Measurements from ENCODE around the gene ZBTB44. TPM values are rescaled to one million over a fixed set of nuclear protein-coding genes. Genes with fewer than 3 reads are reported as not detected.

The ZBTB44 gene
- total and polyA plus RNA-seq, 2 experiments from 2014 or later = 7.1 to 36.1 TPM

GRCh38 chr11:130216221-130216550 is 98.5 kb downstream of the ZBTB44 start:
- Histone ChIP-seq H3K27ac (no peak overlapping the region), H3K27me3 (no peaks in the 10 kb centered on the region), H3K36me3 (no peaks in the 10 kb centered on the region), H3K9me3 (ENCODE audit: low read depth) (no peaks in the 10 kb centered on the region), H3K4me1 (ENCODE audit: low read depth) (no peaks in the 10 kb centered on the region), H3K4me3 (no peak overlapping the region)
- TF ChIP-seq CTCF (IDR thresholded peaks at IDR 0.05; ENCODE audit: low read depth, low read length) = no peak
- DNase-seq (ENCODE audit: low read depth in 1 of 2, low spot score in 1 of 2) = no peak

- Histone ChIP-seq H3K36me3 (no peaks in the 10 kb centered on the region), H3K4me1 (ENCODE audit: low read depth) (no peaks in the 10 kb centered on the region), H3K4me3 (no peak overlapping the region), H3K27me3 (no peaks in the 10 kb centered on the region), H3K27ac (no peak overlapping the region), H3K9me3 (ENCODE audit: low read depth) (no peaks in the 10 kb centered on the region)
- no peak for TF ChIP-seq CTCF (IDR thresholded peaks at IDR 0.05; ENCODE audit: low read depth, low read length)
- peak in 1 of 2 donors; percentile 24 for DNase-seq (ENCODE audit: low read depth in 1 of 2, low spot score in 1 of 2)
Measured at GRCh38 chr11:130215531-130216220, 99.0 kb downstream of the ZBTB44 start.

- H3K4me3 ChIP-seq = no peak overlapping the region
- no peak for DNase-seq (ENCODE audit: low read depth in 1 of 2, low spot score in 1 of 2)
- no peaks in the 10 kb centered on the region for H3K36me3 ChIP-seq
- no peaks in the 10 kb centered on the region for H3K9me3 ChIP-seq (ENCODE audit: low read depth)
- H3K27me3 ChIP-seq = no peaks in the 10 kb centered on the region
- H3K27ac ChIP-seq = no peak overlapping the region
- TF ChIP-seq CTCF (IDR thresholded peaks at IDR 0.05; ENCODE audit: low read depth, low read length) = no peak
- H3K4me1 ChIP-seq (ENCODE audit: low read depth) = no peaks in the 10 kb centered on the region
Measured at GRCh38 chr11:130214861-130215530, 99.7 kb downstream of the ZBTB44 start.

GRCh38 chr11:130213979-130214281 is 100.8 kb downstream of the ZBTB44 start:
- Histone ChIP-seq H3K36me3 (no peaks in the 10 kb centered on the region), H3K27me3 (no peaks in the 10 kb centered on the region), H3K4me1 (ENCODE audit: low read depth) (no peaks in the 10 kb centered on the region), H3K27ac (no peak overlapping the region), H3K4me3 (no peak overlapping the region), H3K9me3 (ENCODE audit: low read depth) (no peaks in the 10 kb centered on the region)
- TF ChIP-seq CTCF (IDR thresholded peaks at IDR 0.05; ENCODE audit: low read depth, low read length) = no peak
- DNase-seq (ENCODE audit: low read depth in 1 of 2, low spot score in 1 of 2) = no peak

GRCh38 chr11:130213143-130213978 is 101.4 kb downstream of the ZBTB44 start:
- H3K27ac ChIP-seq = no peak overlapping the region
- no peaks in the 10 kb centered on the region for H3K9me3 ChIP-seq (ENCODE audit: low read depth)
- H3K4me1 ChIP-seq (ENCODE audit: low read depth) = no peaks in the 10 kb centered on the region
- no peaks in the 10 kb centered on the region for H3K27me3 ChIP-seq
- H3K4me3 ChIP-seq = no peak overlapping the region
- DNase-seq (ENCODE audit: low read depth in 1 of 2, low spot score in 1 of 2) = peak; percentile 35 to 75
- TF ChIP-seq CTCF (IDR thresholded peaks at IDR 0.05; ENCODE audit: low read depth, low read length) = peak; percentile 85
- H3K36me3 ChIP-seq = no peaks in the 10 kb centered on the region

Measured in cardiac muscle cell (in vitro differentiated cells and primary cell).